Stomach (tissue), 4 donors: ENCODE results near the gene DENND5A.
"Not testable (repeated sequence)": the region's sequence is repeated elsewhere in the genome, so short reads cannot be mapped to it uniquely, and the experiment has no call there.

Experiments
- POLR2A ChIP-seq, 4 donors: fragments of 450-650 bp; IDR thresholded peaks; one replicate each; pipeline ENCODE4 v1.6.1; 2016; ENCODE audit warnings: antibody characterized with exemption in 4 of 4, control low read depth in 2 of 4, mild to moderate bottlenecking in 1 of 4, moderate library complexity in 1 of 4
- POLR2AphosphoS5 ChIP-seq, 3 donors: sonication (generic); formaldehyde crosslinking; IDR thresholded peaks; one replicate each; pipeline ENCODE4 v1.6.1; 2016; ENCODE audit warnings: antibody characterized with exemption in 3 of 3
- TF ChIP-seq, protein P1 (sequence below), 7 experiments: fragments of 450-650 bp in 4 of 7; fragments of 200-600 bp in 3 of 7; sonication (generic) in 3 of 7; IDR thresholded peaks; one replicate each; pipeline ENCODE4 v1.5.1; 2016 to 2019; ENCODE audit warnings: antibody characterized with exemption in 7 of 7, control low read depth in 2 of 7, mild to moderate bottlenecking in 1 of 7

DNA sequence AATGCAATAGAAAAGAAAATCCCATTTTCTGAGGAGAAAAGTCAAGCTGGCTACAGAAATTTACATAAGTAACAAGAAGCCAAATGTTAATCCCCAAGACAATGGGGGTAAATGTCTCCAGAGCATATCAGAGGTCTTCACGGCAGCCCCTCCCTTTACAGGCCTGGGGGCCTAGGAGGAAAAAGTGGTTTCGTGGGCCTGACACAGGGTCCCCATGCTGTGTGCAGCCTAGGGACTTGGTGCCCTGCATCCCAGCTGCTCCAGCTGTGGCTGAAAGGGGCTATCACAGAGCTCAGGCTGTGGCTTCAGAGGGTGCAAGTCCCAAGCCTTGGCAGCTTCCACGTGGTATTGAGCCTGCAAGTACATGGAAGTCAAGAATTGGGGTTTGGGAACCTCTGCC, 76.3 kb downstream of the DENND5A start:
- TF ChIP-seq, protein P1, sequence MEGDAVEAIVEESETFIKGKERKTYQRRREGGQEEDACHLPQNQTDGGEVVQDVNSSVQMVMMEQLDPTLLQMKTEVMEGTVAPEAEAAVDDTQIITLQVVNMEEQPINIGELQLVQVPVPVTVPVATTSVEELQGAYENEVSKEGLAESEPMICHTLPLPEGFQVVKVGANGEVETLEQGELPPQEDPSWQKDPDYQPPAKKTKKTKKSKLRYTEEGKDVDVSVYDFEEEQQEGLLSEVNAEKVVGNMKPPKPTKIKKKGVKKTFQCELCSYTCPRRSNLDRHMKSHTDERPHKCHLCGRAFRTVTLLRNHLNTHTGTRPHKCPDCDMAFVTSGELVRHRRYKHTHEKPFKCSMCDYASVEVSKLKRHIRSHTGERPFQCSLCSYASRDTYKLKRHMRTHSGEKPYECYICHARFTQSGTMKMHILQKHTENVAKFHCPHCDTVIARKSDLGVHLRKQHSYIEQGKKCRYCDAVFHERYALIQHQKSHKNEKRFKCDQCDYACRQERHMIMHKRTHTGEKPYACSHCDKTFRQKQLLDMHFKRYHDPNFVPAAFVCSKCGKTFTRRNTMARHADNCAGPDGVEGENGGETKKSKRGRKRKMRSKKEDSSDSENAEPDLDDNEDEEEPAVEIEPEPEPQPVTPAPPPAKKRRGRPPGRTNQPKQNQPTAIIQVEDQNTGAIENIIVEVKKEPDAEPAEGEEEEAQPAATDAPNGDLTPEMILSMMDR (IDR thresholded peaks at IDR 0.05), result not testable (repeated sequence)
- not testable (repeated sequence) for TF ChIP-seq POLR2AphosphoS5, POLR2A (IDR thresholded peaks at IDR 0.05)
